Loucy (cell line): Measurements from ENCODE around the gene SRP72.

ENCODE experiments used
- CTCF ChIP-seq: fragments of 200-600 bp; sonication (generic); conservative IDR thresholded peaks from 2 replicates; pipeline ENCODE4 v1.5.1; 2014; ENCODE audit warnings: mild to moderate bottlenecking, antibody characterized with exemption, low read length
- EZH2phosphoT487 ChIP-seq: fragments of 200-600 bp; IDR thresholded peaks from 2 replicates; pipeline ENCODE4 v1.6.1; 2018; ENCODE audit warnings: antibody characterized with exemption, mild to moderate bottlenecking, moderate library complexity, borderline replicate concordance

GRCh38 chr4:56512166-56512565 is 44.7 kb downstream of the SRP72 start:
- TF ChIP-seq CTCF = no peak
- no peak for TF ChIP-seq EZH2phosphoT487
